Esophagus squamous epithelium (tissue), 4 donors: ENCODE data around the gene PET117.

ENCODE experiments used
- POLR2A ChIP-seq, 4 donors: fragments of 450-650 bp; IDR thresholded peaks; one replicate each; pipeline ENCODE4 v1.6.1; 2017; ENCODE audit warnings: antibody characterized with exemption in 4 of 4, mild to moderate bottlenecking in 4 of 4, moderate library complexity in 3 of 4
- TF ChIP-seq, protein P1 (sequence below), 6 experiments: fragments of 450-650 bp in 4 of 6; fragments of 200-600 bp in 2 of 6; sonication (generic) in 2 of 6; IDR thresholded peaks; one replicate each; pipeline ENCODE4 v1.5.1; 2016 to 2019; ENCODE audit warnings: antibody characterized with exemption in 6 of 6, mild to moderate bottlenecking in 4 of 6, moderate library complexity in 4 of 6

DNA sequence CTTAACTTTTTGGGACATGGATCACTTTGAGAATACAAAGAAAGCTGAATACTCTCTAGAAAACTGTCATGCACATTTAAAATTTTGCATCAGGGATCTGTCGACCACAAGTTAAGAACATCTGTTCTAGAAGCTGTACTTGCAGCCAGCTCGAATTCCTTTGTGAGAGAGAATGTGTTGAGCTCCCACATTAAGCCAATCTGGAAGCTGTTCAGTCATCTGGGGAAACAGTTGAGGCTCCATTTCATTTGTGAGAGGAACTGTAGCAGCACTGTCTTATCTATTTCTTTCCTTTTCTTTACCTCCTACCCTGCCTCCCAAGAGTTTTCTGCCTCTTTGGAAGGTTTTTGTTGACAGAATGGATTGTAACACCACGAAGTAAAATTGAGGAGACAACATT lies 50.8 kb downstream of the PET117 start:
- TF ChIP-seq, protein P1, sequence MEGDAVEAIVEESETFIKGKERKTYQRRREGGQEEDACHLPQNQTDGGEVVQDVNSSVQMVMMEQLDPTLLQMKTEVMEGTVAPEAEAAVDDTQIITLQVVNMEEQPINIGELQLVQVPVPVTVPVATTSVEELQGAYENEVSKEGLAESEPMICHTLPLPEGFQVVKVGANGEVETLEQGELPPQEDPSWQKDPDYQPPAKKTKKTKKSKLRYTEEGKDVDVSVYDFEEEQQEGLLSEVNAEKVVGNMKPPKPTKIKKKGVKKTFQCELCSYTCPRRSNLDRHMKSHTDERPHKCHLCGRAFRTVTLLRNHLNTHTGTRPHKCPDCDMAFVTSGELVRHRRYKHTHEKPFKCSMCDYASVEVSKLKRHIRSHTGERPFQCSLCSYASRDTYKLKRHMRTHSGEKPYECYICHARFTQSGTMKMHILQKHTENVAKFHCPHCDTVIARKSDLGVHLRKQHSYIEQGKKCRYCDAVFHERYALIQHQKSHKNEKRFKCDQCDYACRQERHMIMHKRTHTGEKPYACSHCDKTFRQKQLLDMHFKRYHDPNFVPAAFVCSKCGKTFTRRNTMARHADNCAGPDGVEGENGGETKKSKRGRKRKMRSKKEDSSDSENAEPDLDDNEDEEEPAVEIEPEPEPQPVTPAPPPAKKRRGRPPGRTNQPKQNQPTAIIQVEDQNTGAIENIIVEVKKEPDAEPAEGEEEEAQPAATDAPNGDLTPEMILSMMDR (IDR thresholded peaks at IDR 0.05), result no peak
- TF ChIP-seq POLR2A (IDR thresholded peaks at IDR 0.05), result no peak
